Testis (tissue), 3 donors: ENCODE measurements around the gene TNS1. TPM values are rescaled to one million over a fixed set of nuclear protein-coding genes. Genes with fewer than 3 reads are reported as not detected.

Experiments
- DNase-seq: peaks from one replicate; pipeline ENCODE4 v3.0.0-alpha.2; 2019
- H3K27ac ChIP-seq, 2 donors: fragments of 200-600 bp; sonication (generic); one replicate each; pipeline ENCODE4 v1.5.1; 2019
- H3K27me3 ChIP-seq: fragments of 200-600 bp; sonication (generic); one replicate; pipeline ENCODE4 v1.5.1; 2019
- H3K36me3 ChIP-seq: fragments of 200-600 bp; sonication (generic); one replicate; pipeline ENCODE4 v1.5.1; 2017; ENCODE audit warnings: low read depth; ENCODE audit errors: missing control alignments
- H3K4me1 ChIP-seq: fragments of 200-600 bp; sonication (generic); one replicate; pipeline ENCODE4 v1.5.1; 2019
- H3K4me3 ChIP-seq, 2 donors: fragments of 200-600 bp; sonication (generic); one replicate each; pipeline ENCODE4 v1.5.1; 2017 to 2019
- H3K9me3 ChIP-seq: fragments of 200-600 bp; sonication (generic); one replicate; pipeline ENCODE4 v1.5.1; 2017
- CTCF ChIP-seq, 3 experiments: fragments of 450-650 bp in 2 of 3; fragments of 200-600 bp in 1 of 3; sonication (generic) in 1 of 3; IDR thresholded peaks; one replicate each; pipeline ENCODE4 v1.5.1; 2016 to 2019; ENCODE audit warnings: antibody characterized with exemption in 3 of 3, mild to moderate bottlenecking in 2 of 3, moderate library complexity in 1 of 3
- POLR2A ChIP-seq: fragments of 450-650 bp; IDR thresholded peaks from one replicate; pipeline ENCODE4 v1.6.1; 2017; ENCODE audit warnings: antibody characterized with exemption, mild to moderate bottlenecking, moderate library complexity
- WGBS, 2 donors: methylation state at CpG; one replicate each; pipeline ENCODE4 v1.1.5; 2018; 5-methylcytosine and 5-hydroxymethylcytosine counted together
- intact Hi-C: fragments of 100-400 bp; cut with DNase I; formaldehyde crosslinking; loops from one replicate; pipeline ENCODE4 v1.15.1; 2023; ENCODE audit warnings: low total_unique reads
- polyA plus RNA-seq: library from polyadenylated mRNA; stranded (reverse); fragments of 350-450 nt; fragmentation: Illumina TruSeq; extraction: RNeasy Lipid Tissue Mini Kit (QIAGEN cat#74804); gene quantifications from one replicate; pipeline ENCODE4 v1.2.3, GENCODE V29; 2014; ENCODE audit warnings: low read depth, low replicate concordance; ENCODE audit not compliant: insufficient read depth
- total RNA-seq, 2 donors: library from RNA; depleted of rRNA; stranded (reverse); fragments of >200 nt; gene quantifications; one replicate each; pipeline ENCODE4 v1.2.3, GENCODE V29; 2016

The TNS1 gene
- total and polyA plus RNA-seq, 3 donors from 2014 or later: 75.9 to 256 (median 227) TPM

GRCh38 chr2:217806482-217806765 is 196.4 kb downstream of the TNS1 start:
- Histone ChIP-seq H3K27ac (peak overlapping the region in 1 of 2 donors; percentile 35), H3K36me3 (no peaks in the 10 kb centered on the region), H3K4me1 (peaks cover 54% of the 10 kb centered on the region), H3K9me3 (no peaks in the 10 kb centered on the region), H3K27me3 (no peaks in the 10 kb centered on the region), H3K4me3 (no peak overlapping the region)
- 50 to 58% methylated on average over 3 of the region's 3 CpGs for WGBS, 2 donors
- TF ChIP-seq POLR2A: no peak
- no peak for DNase-seq
- intact Hi-C loops: no loop called here

GRCh38 chr2:217805668-217806481 is 196.9 kb downstream of the TNS1 start:
- intact Hi-C loops: no loop called here
- Histone ChIP-seq H3K27ac (peak overlapping the region in 1 of 2 donors; percentile 35), H3K9me3 (no peaks in the 10 kb centered on the region), H3K36me3 (no peaks in the 10 kb centered on the region), H3K4me3 (no peak overlapping the region), H3K4me1 (peaks cover 60% of the 10 kb centered on the region), H3K27me3 (no peaks in the 10 kb centered on the region)
- 66 to 75% methylated on average over 8 of the region's 8 CpGs for WGBS, 2 donors
- TF ChIP-seq POLR2A (no peak), CTCF (IDR thresholded peaks at IDR 0.05) (no peak)
- DNase-seq: no peak

GRCh38 chr2:217804791-217805667 is 197.8 kb downstream of the TNS1 start:
- TF ChIP-seq CTCF (IDR thresholded peaks at IDR 0.05) (no peak), POLR2A (no peak)
- no peak for DNase-seq
- H3K4me3 ChIP-seq: no peak overlapping the region
- no peaks in the 10 kb centered on the region for H3K36me3 ChIP-seq
- intact Hi-C loops: no loop called here
- peak overlapping the region in 1 of 2 donors; percentile 45 for H3K27ac ChIP-seq
- H3K27me3 ChIP-seq: no peaks in the 10 kb centered on the region
- no peaks in the 10 kb centered on the region for H3K9me3 ChIP-seq
- H3K4me1 ChIP-seq: peaks cover 61% of the 10 kb centered on the region
- WGBS, 2 donors: 27 to 33% methylated on average over 9 of the region's 9 CpGs

GRCh38 chr2:217804338-217804737 is 198.5 kb downstream of the TNS1 start:
- no peaks in the 10 kb centered on the region for H3K36me3 ChIP-seq
- WGBS, 2 donors: 61 to 64% methylated on average over 11 to 12 of the region's 12 CpGs
- peak overlapping the region in 1 of 2 donors; percentile 45 for H3K27ac ChIP-seq

More at GRCh38 chr2:217804338-217804737, 198.5 kb downstream of the TNS1 start:
- H3K4me3 ChIP-seq: no peak overlapping the region
- intact Hi-C loops: no loop called here
- DNase-seq: no peak
- TF ChIP-seq CTCF (IDR thresholded peaks at IDR 0.05) (no peak), POLR2A (no peak)
- H3K9me3 ChIP-seq: no peaks in the 10 kb centered on the region
- H3K27me3 ChIP-seq: no peaks in the 10 kb centered on the region
- peaks cover 61% of the 10 kb centered on the region for H3K4me1 ChIP-seq
